Smooth muscle cell (in vitro differentiated cells): ENCODE measurements around the gene NELL2. TPM values are rescaled to one million over a fixed set of nuclear protein-coding genes. Genes with fewer than 3 reads are reported as not detected.

Experiments
- DNase-seq: peaks from one replicate; lab custom pipeline; 2025; ENCODE audit not compliant: unreplicated experiment; lab: John Stamatoyannopoulos, UW
- H2AFZ ChIP-seq: fragments of 200-600 bp; sonication (generic); 2 replicates; pipeline ENCODE4 v1.6.0; 2016; ENCODE audit warnings: antibody characterized with exemption, low read depth, mild to moderate bottlenecking
- H3F3A ChIP-seq: fragments of 200-600 bp; sonication (generic); 2 replicates; pipeline ENCODE4 v1.6.0; 2017; ENCODE audit warnings: antibody characterized with exemption, low read depth
- H3K27ac ChIP-seq: fragments of 200-600 bp; sonication (generic); 2 replicates; pipeline ENCODE4 v1.5.1; 2016; ENCODE audit warnings: low read depth, mild to moderate bottlenecking
- H3K27me3 ChIP-seq: fragments of 200-600 bp; sonication (generic); 2 replicates; pipeline ENCODE4 v1.6.1; 2016; ENCODE audit warnings: low read depth, mild to moderate bottlenecking
- H3K36me3 ChIP-seq: fragments of 200-600 bp; sonication (generic); 2 replicates; pipeline ENCODE4 v1.5.1; 2016; ENCODE audit warnings: low read depth
- H3K4me1 ChIP-seq: fragments of 200-600 bp; sonication (generic); 2 replicates; pipeline ENCODE4 v1.5.1; 2016; ENCODE audit warnings: low read depth
- H3K4me2 ChIP-seq: fragments of 200-600 bp; sonication (generic); 2 replicates; pipeline ENCODE4 v1.6.0; 2016; ENCODE audit warnings: mild to moderate bottlenecking
- H3K4me3 ChIP-seq: fragments of 200-600 bp; sonication (generic); 2 replicates; pipeline ENCODE4 v1.5.1; 2016; ENCODE audit warnings: mild to moderate bottlenecking
- H3K79me2 ChIP-seq: fragments of 200-600 bp; sonication (generic); 2 replicates; pipeline ENCODE4 v1.6.0; 2016; ENCODE audit warnings: low read depth, mild to moderate bottlenecking
- H3K9ac ChIP-seq: fragments of 200-600 bp; sonication (generic); 2 replicates; pipeline ENCODE4 v1.6.0; 2016; ENCODE audit warnings: low read depth
- H3K9me3 ChIP-seq: fragments of 200-600 bp; sonication (generic); replicated peaks from 2 replicates; pipeline ENCODE4 v1.5.1; 2016; ENCODE audit warnings: low read depth
- H4K20me1 ChIP-seq: fragments of 200-600 bp; sonication (generic); 2 replicates; pipeline ENCODE4 v1.6.0; 2016; ENCODE audit warnings: low read depth
- CTCF ChIP-seq: fragments of 200-600 bp; sonication (generic); IDR thresholded peaks from 2 replicates; pipeline ENCODE4 v1.5.1; 2017; ENCODE audit warnings: borderline replicate concordance, mild to moderate bottlenecking, antibody characterized with exemption; ENCODE audit not compliant: insufficient read depth, poor library complexity, severe bottlenecking
- WGBS: methylation state at CpG from one replicate; pipeline ENCODE4 v1.1.7; 2016; ENCODE audit warnings: low lambda C conversion rate; 5-methylcytosine and 5-hydroxymethylcytosine counted together
- polyA plus RNA-seq: library from polyadenylated mRNA; unstranded; fragments of >200 nt; fragmentation: Nextera tagmentation; extraction: Ambion mirVana; gene quantifications from 2 replicates; pipeline ENCODE4 v1.2.1, GENCODE V29; 2016
- total RNA-seq: library from RNA; depleted of rRNA; stranded (reverse); fragments of >200 nt; gene quantifications from 2 replicates; pipeline ENCODE4 v1.2.3, GENCODE V29; 2014

NELL2 gene
- total and polyA plus RNA-seq, 2 experiments from 2014 or later, result 16.8 TPM; not detected in 1

GRCh38 chr12:44711736-44712135, 164.4 kb downstream of the NELL2 start:
- Histone ChIP-seq H4K20me1 (no peaks in the 10 kb centered on the region), H3K79me2 (no peaks in the 10 kb centered on the region), H3K4me3 (no peak overlapping the region), H3K27ac (no peak overlapping the region), H3K9ac (no peak overlapping the region), H3K4me2 (no peak overlapping the region), H3K4me1 (peaks cover 1% of the 10 kb centered on the region), H3K36me3 (no peaks in the 10 kb centered on the region), H2AFZ (no peak overlapping the region), H3F3A (no peaks in the 10 kb centered on the region), H3K27me3 (no peaks in the 10 kb centered on the region), H3K9me3 (no peaks in the 10 kb centered on the region)
- WGBS, result 91% methylated on average over 1 of the region's 1 CpG
- no peak for TF ChIP-seq CTCF
- no peak for DNase-seq

GRCh38 chr12:44709166-44709565, 166.9 kb downstream of the NELL2 start:
- Histone ChIP-seq H3K9me3 (no peaks in the 10 kb centered on the region), H4K20me1 (no peaks in the 10 kb centered on the region), H3K4me2 (no peak overlapping the region), H3K79me2 (no peaks in the 10 kb centered on the region), H3K4me1 (no peaks in the 10 kb centered on the region), H3K36me3 (no peaks in the 10 kb centered on the region), H3K27me3 (no peaks in the 10 kb centered on the region), H2AFZ (no peak overlapping the region), H3K9ac (no peak overlapping the region), H3K27ac (no peak overlapping the region), H3F3A (no peaks in the 10 kb centered on the region), H3K4me3 (no peak overlapping the region)
- no peak for DNase-seq
- TF ChIP-seq CTCF, result no peak
- WGBS, result 88% methylated on average over 2 of the region's 2 CpGs

GRCh38 chr12:44708218-44708617, 167.9 kb downstream of the NELL2 start:
- no peak overlapping the region for H3K4me2 ChIP-seq
- no peaks in the 10 kb centered on the region for H4K20me1 ChIP-seq
- DNase-seq, result no peak
- H3K36me3 ChIP-seq, result no peaks in the 10 kb centered on the region
- H3K27me3 ChIP-seq, result no peaks in the 10 kb centered on the region
- WGBS, result 100% methylated on average over 2 of the region's 2 CpGs
- no peaks in the 10 kb centered on the region for H3F3A ChIP-seq
- H3K27ac ChIP-seq, result no peak overlapping the region
- H3K9ac ChIP-seq, result no peak overlapping the region
- no peaks in the 10 kb centered on the region for H3K9me3 ChIP-seq
- H3K4me3 ChIP-seq, result no peak overlapping the region
- no peaks in the 10 kb centered on the region for H3K79me2 ChIP-seq
- H3K4me1 ChIP-seq, result no peaks in the 10 kb centered on the region
- no peak overlapping the region for H2AFZ ChIP-seq
- no peak for TF ChIP-seq CTCF

- TF ChIP-seq CTCF, result no peak
- Histone ChIP-seq H3K79me2 (no peaks in the 10 kb centered on the region), H3K4me3 (no peak overlapping the region), H3K27me3 (no peaks in the 10 kb centered on the region), H3K36me3 (no peaks in the 10 kb centered on the region), H3K9ac (no peak overlapping the region), H3K9me3 (no peaks in the 10 kb centered on the region), H3K4me2 (no peak overlapping the region), H3K4me1 (no peaks in the 10 kb centered on the region), H2AFZ (no peak overlapping the region), H4K20me1 (no peaks in the 10 kb centered on the region), H3F3A (no peaks in the 10 kb centered on the region), H3K27ac (no peak overlapping the region)
- WGBS, result 74% methylated on average over 3 of the region's 3 CpGs
- no peak for DNase-seq
Observed at GRCh38 chr12:44703182-44703910, 172.8 kb downstream of the NELL2 start.
